Stimulated activated naive CD8-positive, alpha-beta T cell treated with anti-CD3 and anti-CD28 coated beads, Interleukin-15, amount 100 ng/mL, for 72 hours (primary cell): ENCODE results near the gene DLGAP4.
"Not testable (repeated sequence)": the region's sequence is repeated elsewhere in the genome, so short reads cannot be mapped to it uniquely, and the experiment has no call there.

Source experiments
- ATAC-seq: fragments of 150-1000 bp; cut with Tn5 transposase; 2 replicates; pipeline ENCODE4 v1.10.0; 2021; ENCODE audit warnings: mild to moderate bottlenecking, moderate library complexity
- DNase-seq, 2 donors: peaks; one replicate each; pipeline ENCODE4 v3.0.0; 2021 to 2022
- H3K27ac Mint-ChIP-seq, 2 donors: one replicate each; pipeline ENCODE4 v1.8.0; 2022; ENCODE audit warnings: mild to moderate bottlenecking in 2 of 2, mixed read lengths in 2 of 2, moderate library complexity in 2 of 2
- H3K27me3 Mint-ChIP-seq: one replicate; pipeline ENCODE4 v1.8.0; 2022; ENCODE audit warnings: mixed read lengths
- H3K4me1 Mint-ChIP-seq: one replicate; pipeline ENCODE4 v1.8.0; 2022; ENCODE audit warnings: mild to moderate bottlenecking, mixed read lengths
- H3K4me3 Mint-ChIP-seq, 2 donors: one replicate each; pipeline ENCODE4 v1.8.0; 2022; ENCODE audit warnings: mild to moderate bottlenecking in 2 of 2, mixed read lengths in 2 of 2, moderate library complexity in 1 of 2
- H3K9me3 Mint-ChIP-seq, 2 donors: one replicate each; pipeline ENCODE4 v1.8.0; 2022; ENCODE audit warnings: mixed read lengths in 2 of 2

The DLGAP4 gene

GRCh38 chr20:36463212-36464061, 157.3 kb downstream of the DLGAP4 start:
- peak overlapping the region; percentile 95 to 97 for H3K4me3 Mint-ChIP-seq
- no peak overlapping the region for H3K27ac Mint-ChIP-seq
- H3K27me3 Mint-ChIP-seq = no peaks in the 10 kb centered on the region
- H3K9me3 Mint-ChIP-seq = no peaks in the 10 kb centered on the region
- peaks cover 75% of the 10 kb centered on the region for H3K4me1 Mint-ChIP-seq
- DNase-seq (no peak), ATAC-seq (no peak)

DNA sequence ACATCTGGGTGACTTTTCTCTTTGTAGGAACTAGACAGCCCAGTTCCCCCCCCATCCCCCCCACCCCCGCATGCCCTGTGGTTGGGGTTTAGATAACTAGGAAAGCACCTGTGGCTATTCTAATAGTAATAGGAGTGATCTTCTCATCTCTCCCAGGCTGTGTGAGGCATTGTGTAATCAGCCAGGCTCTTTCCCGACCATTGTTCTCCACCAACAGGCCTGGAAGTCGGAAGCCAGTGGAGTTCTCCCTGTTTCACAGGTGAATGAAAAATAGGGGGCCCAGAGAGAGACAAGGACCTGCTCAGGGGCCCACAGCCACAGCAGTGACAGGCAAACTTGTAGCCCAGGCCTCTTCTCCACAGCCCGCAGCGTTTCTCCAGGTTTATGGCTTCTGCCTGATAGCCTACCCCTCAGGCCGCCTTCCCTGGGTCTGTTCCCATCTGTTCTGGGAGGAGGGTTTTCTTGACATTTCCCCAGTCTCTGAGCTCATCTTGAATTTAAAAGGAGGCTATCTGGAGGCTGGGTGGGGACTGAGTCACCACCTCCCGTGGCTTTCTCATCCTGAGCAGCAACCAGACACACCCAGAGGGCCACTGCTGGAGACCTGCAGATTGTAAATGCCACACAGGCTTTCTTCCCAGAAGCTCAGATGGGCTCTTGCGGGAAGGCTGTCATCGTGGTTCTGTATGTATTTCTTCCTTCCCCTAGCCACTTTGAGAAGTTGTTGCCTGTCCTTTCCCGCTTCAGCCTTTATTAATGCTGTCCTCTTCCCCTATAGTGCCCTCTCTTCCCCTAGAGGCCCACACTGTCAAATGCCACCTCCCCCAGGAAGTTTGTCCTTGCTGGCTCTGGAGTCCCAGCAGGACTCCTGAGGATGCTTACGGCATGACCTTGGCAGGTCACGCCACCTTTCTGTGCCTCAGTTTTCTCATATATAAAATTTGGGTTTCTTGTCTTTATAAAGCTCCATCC, 159.3 kb downstream of the DLGAP4 start:
- Mint-ChIP-seq H3K9me3 (no peaks in the 10 kb centered on the region), H3K4me1 (peaks cover 86% of the 10 kb centered on the region), H3K27me3 (no peaks in the 10 kb centered on the region), H3K4me3 (peak overlapping the region; percentile 64 to 80), H3K27ac (peak overlapping the region in 1 of 2 donors; percentile 44)
- peak; percentile 51 for ATAC-seq
- DNase-seq = peak; percentile 34 to 53

DNA sequence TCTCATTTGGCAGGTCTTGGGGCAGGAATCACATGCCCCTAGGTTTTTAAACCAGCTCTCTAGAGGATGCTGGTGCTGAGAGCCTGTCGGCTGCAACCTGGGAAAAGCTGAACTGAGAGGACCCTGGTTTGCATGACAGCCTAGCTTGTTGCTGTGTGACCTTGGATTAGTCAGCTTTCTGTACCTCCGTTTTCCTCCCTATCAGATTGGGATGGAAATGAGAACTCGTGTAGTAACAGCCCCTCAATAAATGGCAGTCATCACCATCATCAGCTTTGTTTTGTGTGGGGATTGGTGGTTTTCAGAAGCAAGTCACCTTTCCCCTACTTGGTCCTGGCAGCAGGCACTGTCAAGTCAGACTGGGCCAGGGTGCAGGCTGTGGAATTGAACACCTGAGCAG, 159.9 kb downstream of the DLGAP4 start:
- Mint-ChIP-seq H3K4me3 (peak overlapping the region; percentile 64 to 80), H3K9me3 (no peaks in the 10 kb centered on the region), H3K27ac (peak overlapping the region in 1 of 2 donors; percentile 42), H3K4me1 (peaks cover 80% of the 10 kb centered on the region), H3K27me3 (no peaks in the 10 kb centered on the region)
- no peak for ATAC-seq
- DNase-seq = no peak

DNA sequence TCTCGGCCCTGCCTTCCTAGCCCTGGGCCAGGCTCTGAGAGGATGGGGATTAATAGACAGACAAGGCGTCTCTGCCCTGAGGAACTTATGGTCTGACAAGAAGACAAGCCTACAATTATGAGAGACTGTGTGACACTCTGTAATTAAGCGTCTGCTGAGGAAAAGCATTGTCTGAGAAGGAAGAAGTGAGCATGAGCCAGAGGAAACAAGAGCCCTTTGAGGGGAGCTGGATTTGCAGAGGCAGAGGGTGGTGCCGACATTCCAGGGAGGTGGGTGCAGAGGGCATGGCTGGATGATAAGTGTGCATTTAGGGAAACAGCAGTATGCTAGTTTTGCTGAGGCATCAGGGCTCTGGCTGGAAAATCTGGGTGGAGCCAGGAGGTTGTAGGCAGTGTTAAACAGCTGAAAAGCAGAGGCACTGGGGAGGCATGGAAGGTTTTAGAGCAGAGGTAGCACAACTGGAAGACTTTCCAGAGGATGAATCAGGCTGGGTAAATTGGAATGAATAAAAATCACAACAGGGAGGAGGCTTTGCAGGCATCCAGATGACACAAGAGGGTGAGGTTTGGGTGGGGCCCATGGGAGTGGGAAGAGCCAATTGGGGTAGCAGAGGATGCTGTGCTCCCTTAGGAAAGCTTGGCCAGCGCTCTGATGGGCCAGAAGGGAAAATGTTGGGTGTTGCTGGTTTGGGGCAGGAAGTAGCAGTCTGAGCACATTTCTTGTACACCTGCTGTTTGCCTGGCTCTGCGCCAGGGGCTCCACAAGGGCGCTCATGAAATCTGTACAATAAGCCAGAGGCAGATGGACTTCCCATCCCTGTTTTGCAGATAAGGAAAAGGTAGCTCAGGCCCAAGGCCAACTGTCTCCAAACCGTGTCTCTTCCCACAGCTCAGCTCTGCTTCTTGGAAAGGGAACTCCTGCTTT, 161.2 kb downstream of the DLGAP4 start:
- ATAC-seq = no peak
- H3K27me3 Mint-ChIP-seq = no peaks in the 10 kb centered on the region
- DNase-seq = peak in 1 of 2 donors; percentile 41
- H3K27ac Mint-ChIP-seq = peak overlapping the region in 1 of 2 donors; percentile 23
- H3K4me3 Mint-ChIP-seq = peak overlapping the region; percentile 17 to 80
- H3K9me3 Mint-ChIP-seq = no peaks in the 10 kb centered on the region
- peaks cover 83% of the 10 kb centered on the region for H3K4me1 Mint-ChIP-seq

- peak overlapping the region in 1 of 2 donors; percentile 50 for H3K27ac Mint-ChIP-seq
- H3K9me3 Mint-ChIP-seq = no peaks in the 10 kb centered on the region
- H3K27me3 Mint-ChIP-seq = no peaks in the 10 kb centered on the region
- H3K4me3 Mint-ChIP-seq = no peak overlapping the region
- no peak for ATAC-seq
- H3K4me1 Mint-ChIP-seq = peaks cover 83% of the 10 kb centered on the region
- DNase-seq = no peak
Measured at GRCh38 chr20:36468149-36469000, 162.2 kb downstream of the DLGAP4 start.

- Mint-ChIP-seq H3K4me1 (peaks cover 75% of the 10 kb centered on the region), H3K27ac (no peak overlapping the region), H3K9me3 (no peaks in the 10 kb centered on the region), H3K4me3 (no peak overlapping the region), H3K27me3 (no peaks in the 10 kb centered on the region)
- ATAC-seq = no peak
- no peak for DNase-seq
Measured at GRCh38 chr20:36469973-36470372, 163.8 kb downstream of the DLGAP4 start.

GRCh38 chr20:36471885-36472636, 165.9 kb downstream of the DLGAP4 start:
- Mint-ChIP-seq H3K27ac (peak overlapping the region; percentile 77 to 95), H3K9me3 (no peaks in the 10 kb centered on the region), H3K4me1 (peaks cover 54% of the 10 kb centered on the region), H3K4me3 (peak overlapping the region; percentile 54 to 70), H3K27me3 (no peaks in the 10 kb centered on the region)
- no peak for DNase-seq
- ATAC-seq = no peak

DNA sequence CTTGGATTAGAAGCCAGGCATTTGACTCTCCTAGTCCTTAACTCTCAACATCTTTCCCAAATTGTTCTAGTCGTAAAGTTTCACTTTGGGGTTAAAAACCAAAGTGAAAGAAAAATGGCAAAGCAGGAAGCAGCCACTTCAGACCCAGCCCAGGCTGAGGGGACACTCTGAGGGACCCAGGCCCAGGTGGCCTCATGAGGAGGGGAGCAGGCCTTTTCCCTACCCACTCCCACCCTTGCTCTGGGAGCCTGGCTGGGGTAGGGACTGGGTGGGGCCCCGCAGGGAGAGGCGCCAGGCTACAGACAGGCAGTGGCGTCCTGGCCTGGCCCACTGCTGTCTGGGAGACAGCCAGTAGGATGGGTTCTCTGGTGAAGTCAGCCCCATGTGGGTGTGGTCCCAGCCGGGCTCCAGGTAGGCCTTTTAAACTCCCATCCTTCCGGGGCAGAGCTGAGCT, 166.5 kb downstream of the DLGAP4 start:
- ATAC-seq (peak; percentile 92), DNase-seq (peak in 1 of 2 donors; percentile 31)
- H3K9me3 Mint-ChIP-seq = no peaks in the 10 kb centered on the region
- no peaks in the 10 kb centered on the region for H3K27me3 Mint-ChIP-seq
- peak overlapping the region; percentile 54 to 70 for H3K4me3 Mint-ChIP-seq
- H3K27ac Mint-ChIP-seq = peak overlapping the region; percentile 77 to 95
- peaks cover 48% of the 10 kb centered on the region for H3K4me1 Mint-ChIP-seq

GRCh38 chr20:36473164-36473563, 167.0 kb downstream of the DLGAP4 start:
- no peaks in the 10 kb centered on the region for H3K27me3 Mint-ChIP-seq
- peaks cover 45% of the 10 kb centered on the region for H3K4me1 Mint-ChIP-seq
- DNase-seq (no peak), ATAC-seq (no peak)
- H3K4me3 Mint-ChIP-seq = peak overlapping the region in 1 of 2 donors; percentile 54
- H3K9me3 Mint-ChIP-seq = no peaks in the 10 kb centered on the region
- peak overlapping the region; percentile 77 to 95 for H3K27ac Mint-ChIP-seq

DNA sequence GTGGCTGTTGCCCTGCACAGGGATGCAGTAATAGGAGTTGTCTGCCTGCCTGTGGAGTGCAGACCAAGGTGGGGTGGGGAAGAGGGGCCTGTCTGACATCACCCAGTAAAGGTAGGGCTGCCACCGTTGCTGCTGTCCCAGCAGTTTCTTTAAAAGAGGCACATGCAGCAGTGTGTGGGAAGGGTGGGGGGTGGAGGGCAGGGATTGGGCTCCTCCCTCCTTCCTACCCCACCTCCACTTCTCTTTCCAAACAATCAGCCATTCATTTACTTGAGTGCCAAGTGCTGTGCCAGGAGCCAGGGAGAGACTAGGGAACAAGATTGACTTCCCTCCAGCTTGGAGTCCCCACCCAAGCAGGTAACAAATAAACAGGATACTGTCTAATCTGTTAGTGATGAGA, 168.4 kb downstream of the DLGAP4 start:
- no peaks in the 10 kb centered on the region for H3K27me3 Mint-ChIP-seq
- no peak for DNase-seq
- H3K9me3 Mint-ChIP-seq = no peaks in the 10 kb centered on the region
- H3K4me3 Mint-ChIP-seq = no peak overlapping the region
- no peak for ATAC-seq
- no peak overlapping the region for H3K27ac Mint-ChIP-seq
- H3K4me1 Mint-ChIP-seq = peaks cover 49% of the 10 kb centered on the region

DNA sequence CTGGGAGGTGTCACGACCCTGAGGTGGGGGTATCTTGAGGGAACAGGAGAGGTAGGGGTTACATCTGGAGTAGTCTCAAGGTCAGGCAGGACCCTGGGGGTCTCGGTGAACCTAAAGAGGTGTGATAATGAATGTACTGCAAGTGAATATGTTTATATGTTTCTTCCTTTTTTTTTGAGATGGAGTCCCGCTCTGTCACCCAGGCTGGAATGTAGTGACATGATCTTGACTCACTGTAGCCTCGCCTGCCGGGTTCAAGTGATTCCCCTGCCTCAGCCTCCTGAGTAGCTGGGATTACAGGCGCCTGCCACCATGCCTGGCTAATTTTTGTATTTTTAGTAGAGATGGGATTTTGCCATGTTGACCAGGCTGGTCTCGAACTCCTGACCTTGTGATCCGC, 168.9 kb downstream of the DLGAP4 start:
- not testable (repeated sequence) for H3K4me3 Mint-ChIP-seq, H3K27ac Mint-ChIP-seq, DNase-seq, H3K27me3 Mint-ChIP-seq, H3K9me3 Mint-ChIP-seq, ATAC-seq
- peaks cover 49% of the 10 kb centered on the region for H3K4me1 Mint-ChIP-seq

GRCh38 chr20:36477475-36477874, 171.3 kb downstream of the DLGAP4 start:
- Mint-ChIP-seq H3K4me3 (no peak overlapping the region), H3K4me1 (peaks cover 39% of the 10 kb centered on the region), H3K9me3 (no peaks in the 10 kb centered on the region), H3K27ac (peak overlapping the region in 1 of 2 donors; percentile 31), H3K27me3 (no peaks in the 10 kb centered on the region)
- DNase-seq = no peak
- no peak for ATAC-seq

DNA sequence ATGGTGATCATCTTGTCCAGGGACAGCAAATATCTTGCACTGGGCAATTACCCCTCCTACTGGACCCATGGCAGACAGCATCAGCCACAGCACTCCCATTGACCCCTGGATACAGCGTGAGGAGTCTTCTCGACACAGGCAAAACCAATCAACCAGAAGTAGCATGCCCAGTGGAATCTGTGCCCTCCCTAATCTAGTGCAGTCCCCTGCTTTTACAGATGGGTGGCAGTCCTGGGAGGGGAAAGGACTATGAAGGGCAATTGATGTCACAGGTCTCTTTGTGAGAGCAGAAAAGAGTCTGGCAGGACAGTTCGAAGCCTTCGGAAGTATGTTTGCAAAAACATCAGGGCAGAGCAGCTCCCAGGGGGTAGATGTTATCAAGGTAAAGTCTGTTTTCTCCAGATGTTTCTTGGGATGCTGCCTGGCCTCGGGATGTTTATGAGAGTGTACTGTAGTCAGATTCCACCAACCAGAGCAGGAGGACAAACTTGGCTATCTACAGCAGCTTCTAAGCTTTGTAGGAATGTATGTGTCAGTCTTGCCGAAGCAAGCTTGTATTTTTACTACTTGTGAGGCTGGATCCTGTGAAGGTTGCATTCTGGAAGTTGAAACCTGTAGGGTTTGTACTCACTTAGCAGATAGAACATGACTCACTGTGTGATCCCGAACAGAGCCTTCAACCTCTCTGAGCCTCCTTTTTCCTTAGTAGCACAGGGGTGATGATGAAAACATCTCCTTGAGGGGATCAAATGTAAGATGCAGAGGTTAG, 172.2 kb downstream of the DLGAP4 start:
- H3K27me3 Mint-ChIP-seq = no peaks in the 10 kb centered on the region
- no peak overlapping the region for H3K27ac Mint-ChIP-seq
- H3K4me3 Mint-ChIP-seq = no peak overlapping the region
- ATAC-seq (no peak), DNase-seq (no peak)
- H3K9me3 Mint-ChIP-seq = no peaks in the 10 kb centered on the region
- H3K4me1 Mint-ChIP-seq = peaks cover 31% of the 10 kb centered on the region
